HEK293 (cell line): ENCODE measurements around the gene ZNF222.
A peak's percentile ranks its signal among the peaks of the same experiment; 100 is the strongest.

Experiments
- CTCF ChIP-seq: fragments of 450-650 bp; formaldehyde crosslinking; IDR thresholded peaks from 2 replicates; pipeline ENCODE4 v1.5.1; 2016; ENCODE audit warnings: missing biosample characterization, missing genetic modification characterization
- KLF7 ChIP-seq: fragments of 450-650 bp; formaldehyde crosslinking; IDR thresholded peaks from 2 replicates; pipeline ENCODE4 v1.5.1; 2016; ENCODE audit warnings: missing biosample characterization, missing genetic modification characterization, borderline replicate concordance
- SALL2 ChIP-seq: fragments of 450-650 bp; formaldehyde crosslinking; IDR thresholded peaks from 2 replicates; pipeline ENCODE4 v1.5.0; 2017; ENCODE audit warnings: missing biosample characterization, mild to moderate bottlenecking, missing genetic modification characterization, borderline replicate concordance
- SCRT2 ChIP-seq: fragments of 450-650 bp; formaldehyde crosslinking; IDR thresholded peaks from 2 replicates; pipeline ENCODE4 v1.5.1; 2016; ENCODE audit warnings: missing biosample characterization, missing genetic modification characterization
- SETDB1 ChIP-seq: IDR thresholded peaks from one replicate; pipeline ENCODE4 v1.6.1; 2017; ENCODE audit warnings: mild to moderate bottlenecking, low read length, moderate library complexity, mixed read lengths; ENCODE audit not compliant: insufficient read length
- ZBTB44 ChIP-seq: fragments of 450-650 bp; IDR thresholded peaks from 2 replicates; pipeline ENCODE4 v1.5.1; 2018; ENCODE audit warnings: missing biosample characterization, mild to moderate bottlenecking, missing genetic modification characterization
- ZFP37 ChIP-seq: fragments of 450-650 bp; formaldehyde crosslinking; IDR thresholded peaks from 2 replicates; pipeline ENCODE4 v1.5.1; 2016; ENCODE audit warnings: missing biosample characterization, missing genetic modification characterization
- ZNF239 ChIP-seq: fragments of 450-650 bp; formaldehyde crosslinking; IDR thresholded peaks from 2 replicates; pipeline ENCODE4 v1.5.1; 2016; ENCODE audit warnings: missing biosample characterization, missing genetic modification characterization
- ZNF292 ChIP-seq: fragments of 450-650 bp; formaldehyde crosslinking; IDR thresholded peaks from 2 replicates; pipeline ENCODE4 v1.5.1; 2016; ENCODE audit warnings: low read depth, missing biosample characterization, missing genetic modification characterization, borderline replicate concordance
- ZNF311 ChIP-seq: fragments of 450-650 bp; formaldehyde crosslinking; IDR thresholded peaks from 2 replicates; pipeline ENCODE4 v1.5.1; 2017; ENCODE audit warnings: missing biosample characterization, missing genetic modification characterization, borderline replicate concordance
- ZNF37A ChIP-seq: fragments of 450-650 bp; IDR thresholded peaks from 2 replicates; pipeline ENCODE4 v1.5.1; 2018; ENCODE audit warnings: missing biosample characterization, missing genetic modification characterization
- ZNF398 ChIP-seq: fragments of 450-650 bp; formaldehyde crosslinking; IDR thresholded peaks from 2 replicates; pipeline ENCODE4 v1.5.1; 2017; ENCODE audit warnings: missing biosample characterization, missing genetic modification characterization
- ZNF48 ChIP-seq: fragments of 450-650 bp; formaldehyde crosslinking; IDR thresholded peaks from 2 replicates; pipeline ENCODE4 v1.5.1; 2016; ENCODE audit warnings: missing biosample characterization, missing genetic modification characterization
- ZNF488 ChIP-seq: fragments of 450-650 bp; formaldehyde crosslinking; IDR thresholded peaks from 2 replicates; pipeline ENCODE4 v1.5.1; 2016; ENCODE audit warnings: missing biosample characterization, missing genetic modification characterization
- ZNF529 ChIP-seq: fragments of 450-650 bp; formaldehyde crosslinking; IDR thresholded peaks from 2 replicates; pipeline ENCODE4 v1.5.1; 2017; ENCODE audit warnings: missing genetic modification characterization, missing biosample characterization; ENCODE audit not compliant: insufficient replicate concordance
- ZNF560 ChIP-seq: fragments of 450-650 bp; formaldehyde crosslinking; IDR thresholded peaks from 2 replicates; pipeline ENCODE4 v1.5.1; 2017; ENCODE audit warnings: missing biosample characterization, missing genetic modification characterization, borderline replicate concordance
- ZNF596 ChIP-seq: fragments of 450-650 bp; IDR thresholded peaks from 2 replicates; pipeline ENCODE4 v1.5.0; 2018; ENCODE audit warnings: missing biosample characterization, mild to moderate bottlenecking, missing genetic modification characterization, moderate library complexity
- ZNF626 ChIP-seq: fragments of 450-650 bp; sonication (Bioruptor Pico); formaldehyde crosslinking; IDR thresholded peaks from 2 replicates; pipeline ENCODE4 v1.5.1; 2018; ENCODE audit warnings: missing biosample characterization, missing genetic modification characterization, inconsistent platforms
- ZNF654 ChIP-seq: fragments of 450-650 bp; formaldehyde crosslinking; IDR thresholded peaks from 2 replicates; pipeline ENCODE4 v1.5.1; 2016; ENCODE audit warnings: low read depth, missing biosample characterization, missing genetic modification characterization
- ZNF664 ChIP-seq: fragments of 450-650 bp; formaldehyde crosslinking; IDR thresholded peaks from 2 replicates; pipeline ENCODE4 v1.5.1; 2016; ENCODE audit warnings: missing biosample characterization, missing genetic modification characterization
- ZNF677 ChIP-seq: fragments of 450-650 bp; IDR thresholded peaks from 2 replicates; pipeline ENCODE4 v1.5.0; 2018; ENCODE audit warnings: missing biosample characterization, mild to moderate bottlenecking, missing genetic modification characterization, moderate library complexity
- ZNF692 ChIP-seq: fragments of 450-650 bp; formaldehyde crosslinking; IDR thresholded peaks from 2 replicates; pipeline ENCODE4 v1.5.1; 2016; ENCODE audit warnings: missing biosample characterization, missing genetic modification characterization
- ZNF776 ChIP-seq: fragments of 450-650 bp; formaldehyde crosslinking; IDR thresholded peaks from 2 replicates; pipeline ENCODE4 v1.5.0; 2017; ENCODE audit warnings: missing biosample characterization, missing genetic modification characterization, borderline replicate concordance
- ZNF785 ChIP-seq: fragments of 450-650 bp; formaldehyde crosslinking; IDR thresholded peaks from 2 replicates; pipeline ENCODE4 v1.5.1; 2016; ENCODE audit warnings: missing biosample characterization, missing genetic modification characterization
- ZSCAN18 ChIP-seq: fragments of 450-650 bp; formaldehyde crosslinking; IDR thresholded peaks from 2 replicates; pipeline ENCODE4 v1.5.1; 2016; ENCODE audit warnings: missing biosample characterization, missing genetic modification characterization
- TF ChIP-seq, protein P1 (sequence below): fragments of 450-650 bp; formaldehyde crosslinking; IDR thresholded peaks from 2 replicates; pipeline ENCODE4 v1.5.1; 2017; ENCODE audit warnings: missing biosample characterization, mild to moderate bottlenecking, missing genetic modification characterization, moderate library complexity
- TF ChIP-seq, protein P2 (sequence below): fragments of 450-650 bp; formaldehyde crosslinking; IDR thresholded peaks from 2 replicates; pipeline ENCODE4 v1.5.1; 2016; ENCODE audit warnings: missing biosample characterization, missing genetic modification characterization

Gene ZNF222

DNA sequence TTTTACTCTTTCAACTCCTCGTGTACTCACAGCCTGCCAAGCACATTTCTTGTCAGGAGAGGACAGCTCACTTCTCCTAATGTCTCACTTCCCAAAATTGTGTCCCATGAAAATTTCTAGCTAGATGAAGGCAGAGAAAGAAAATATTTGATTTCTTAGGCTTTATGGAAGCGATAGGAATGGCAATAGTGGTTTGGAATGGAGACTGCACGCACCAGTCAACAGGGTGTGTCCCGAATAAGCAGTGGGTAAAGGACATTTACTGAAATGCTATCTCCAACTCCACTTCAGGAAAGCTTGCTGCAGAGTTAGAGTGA lies 321 bp upstream of the ZNF222 start (continued):
- TF ChIP-seq SCRT2 (tag by site-specific recombination) (0 out of 2 replicates have a peak, but pooled peaks have one; percentile 19), ZNF664 (tag by site-specific recombination) (no peak), ZNF398 (tag by site-specific recombination) (no peak), ZNF48 (no peak), ZNF654 (no peak), KLF7 (no peak), ZNF785 (no peak), ZFP37 (tag by site-specific recombination) (0 out of 2 replicates have a peak, but pooled peaks have one; percentile 3), ZNF311 (tag by site-specific recombination) (no peak), ZNF677 (tag by site-specific recombination) (no peak), ZNF292 (tag by site-specific recombination) (no peak), ZNF626 (tag by site-specific recombination) (peak; percentile 77; the same call in 1 of the 2 replicates), ZNF488 (no peak), ZNF529 (no peak), CTCF (tag by site-specific recombination) (no peak), SALL2 (tag by site-specific recombination) (no peak), ZNF560 (no peak), ZNF239 (tag by site-specific recombination) (no peak), ZNF692 (tag by site-specific recombination) (no peak), ZNF596 (no peak), ZSCAN18 (no peak), ZNF37A (tag by site-specific recombination) (no peak), ZBTB44 (tag by site-specific recombination) (no peak), ZNF776 (tag by site-specific recombination) (no peak), SETDB1 (no peak)
- TF ChIP-seq, protein P1, sequence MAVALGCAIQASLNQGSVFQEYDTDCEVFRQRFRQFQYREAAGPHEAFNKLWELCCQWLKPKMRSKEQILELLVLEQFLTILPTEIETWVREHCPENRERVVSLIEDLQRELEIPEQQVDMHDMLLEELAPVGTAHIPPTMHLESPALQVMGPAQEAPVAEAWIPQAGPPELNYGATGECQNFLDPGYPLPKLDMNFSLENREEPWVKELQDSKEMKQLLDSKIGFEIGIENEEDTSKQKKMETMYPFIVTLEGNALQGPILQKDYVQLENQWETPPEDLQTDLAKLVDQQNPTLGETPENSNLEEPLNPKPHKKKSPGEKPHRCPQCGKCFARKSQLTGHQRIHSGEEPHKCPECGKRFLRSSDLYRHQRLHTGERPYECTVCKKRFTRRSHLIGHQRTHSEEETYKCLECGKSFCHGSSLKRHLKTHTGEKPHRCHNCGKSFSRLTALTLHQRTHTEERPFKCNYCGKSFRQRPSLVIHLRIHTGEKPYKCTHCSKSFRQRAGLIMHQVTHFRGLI: no peak
- TF ChIP-seq, protein P2, sequence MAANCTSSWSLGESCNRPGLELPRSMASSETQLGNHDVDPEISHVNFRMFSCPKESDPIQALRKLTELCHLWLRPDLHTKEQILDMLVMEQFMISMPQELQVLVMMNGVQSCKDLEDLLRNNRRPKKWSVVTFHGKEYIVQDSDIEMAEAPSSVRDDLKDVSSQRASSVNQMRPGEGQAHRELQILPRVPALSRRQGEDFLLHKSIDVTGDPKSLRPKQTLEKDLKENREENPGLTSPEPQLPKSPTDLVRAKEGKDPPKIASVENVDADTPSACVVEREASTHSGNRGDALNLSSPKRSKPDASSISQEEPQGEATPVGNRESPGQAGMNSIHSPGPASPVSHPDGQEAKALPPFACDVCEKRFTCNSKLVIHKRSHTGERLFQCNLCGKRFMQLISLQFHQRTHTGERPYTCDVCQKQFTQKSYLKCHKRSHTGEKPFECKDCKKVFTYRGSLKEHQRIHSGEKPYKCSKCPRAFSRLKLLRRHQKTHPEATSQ (tag by site-specific recombination): no peak
